GM10847 (cell line): ENCODE measurements around the gene TPRN.
A peak's percentile ranks its signal among the peaks of the same experiment; 100 is the strongest.

Experiments
- POLR2A ChIP-seq: IDR thresholded peaks from 2 replicates; pipeline ENCODE4 v1.6.1; 2011; ENCODE audit not compliant: insufficient read length; ENCODE audit errors: extremely low read depth

TPRN gene, protein sequence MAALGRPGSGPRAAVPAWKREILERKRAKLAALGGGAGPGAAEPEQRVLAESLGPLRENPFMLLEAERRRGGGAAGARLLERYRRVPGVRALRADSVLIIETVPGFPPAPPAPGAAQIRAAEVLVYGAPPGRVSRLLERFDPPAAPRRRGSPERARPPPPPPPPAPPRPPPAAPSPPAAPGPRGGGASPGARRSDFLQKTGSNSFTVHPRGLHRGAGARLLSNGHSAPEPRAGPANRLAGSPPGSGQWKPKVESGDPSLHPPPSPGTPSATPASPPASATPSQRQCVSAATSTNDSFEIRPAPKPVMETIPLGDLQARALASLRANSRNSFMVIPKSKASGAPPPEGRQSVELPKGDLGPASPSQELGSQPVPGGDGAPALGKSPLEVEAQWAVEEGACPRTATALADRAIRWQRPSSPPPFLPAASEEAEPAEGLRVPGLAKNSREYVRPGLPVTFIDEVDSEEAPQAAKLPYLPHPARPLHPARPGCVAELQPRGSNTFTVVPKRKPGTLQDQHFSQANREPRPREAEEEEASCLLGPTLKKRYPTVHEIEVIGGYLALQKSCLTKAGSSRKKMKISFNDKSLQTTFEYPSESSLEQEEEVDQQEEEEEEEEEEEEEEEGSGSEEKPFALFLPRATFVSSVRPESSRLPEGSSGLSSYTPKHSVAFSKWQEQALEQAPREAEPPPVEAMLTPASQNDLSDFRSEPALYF

DNA sequence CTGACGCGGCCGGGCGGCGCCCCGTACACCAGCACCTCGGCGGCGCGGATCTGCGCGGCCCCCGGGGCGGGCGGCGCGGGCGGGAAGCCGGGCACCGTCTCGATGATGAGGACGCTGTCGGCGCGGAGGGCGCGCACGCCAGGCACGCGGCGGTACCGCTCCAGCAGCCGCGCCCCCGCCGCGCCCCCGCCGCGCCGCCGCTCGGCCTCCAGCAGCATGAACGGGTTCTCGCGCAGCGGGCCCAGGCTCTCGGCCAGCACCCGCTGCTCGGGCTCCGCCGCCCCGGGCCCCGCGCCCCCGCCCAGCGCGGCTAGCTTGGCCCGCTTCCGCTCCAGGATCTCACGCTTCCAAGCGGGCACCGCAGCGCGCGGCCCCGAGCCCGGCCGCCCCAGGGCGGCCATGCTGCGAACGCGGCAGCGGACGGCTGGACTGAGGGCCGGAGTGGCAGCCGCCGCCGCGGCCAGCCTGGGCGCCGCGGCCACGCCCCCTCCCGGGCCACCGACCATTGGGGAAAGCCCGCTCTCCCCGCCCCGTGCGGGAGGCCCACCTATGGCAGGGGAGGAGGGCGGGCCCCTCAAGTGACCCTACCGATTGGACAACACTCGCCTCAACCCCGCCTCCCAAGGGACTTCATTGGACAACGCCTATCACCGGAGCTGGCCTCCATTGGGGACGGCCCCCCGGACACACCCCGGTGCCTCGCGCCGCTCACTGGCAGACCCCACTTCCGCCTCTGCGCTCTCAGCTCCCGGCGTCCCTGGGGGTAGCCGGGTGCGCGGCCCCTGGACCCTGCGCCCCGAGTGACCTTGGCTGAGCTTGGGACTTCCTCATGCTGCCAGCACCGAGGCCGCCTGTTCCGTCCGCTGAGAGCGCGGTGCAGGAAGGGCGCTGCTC lies at the start of gene TPRN:
Gene TPRN, minus strand, starts transcription at position 431 of the 894 bp plus-strand sequence. Its CDS starts 30 bp downstream, at position 401.
- peak; percentile 90 for TF ChIP-seq POLR2A

DNA sequence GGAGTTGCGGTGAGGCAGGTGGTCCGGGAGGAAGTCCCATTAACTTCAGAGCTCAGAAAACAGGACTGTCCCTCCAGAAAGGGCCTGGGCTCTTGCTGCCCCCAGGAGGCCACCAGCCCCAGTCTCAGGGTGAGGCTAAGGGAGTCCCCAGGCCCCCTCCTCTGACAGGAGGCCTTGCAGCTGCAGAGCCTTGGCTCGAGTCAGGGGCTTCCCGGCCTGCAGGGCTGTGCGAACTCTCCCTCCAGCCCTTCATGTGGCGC lies 47.3 kb upstream of the TPRN start:
- no peak for TF ChIP-seq POLR2A

DNA sequence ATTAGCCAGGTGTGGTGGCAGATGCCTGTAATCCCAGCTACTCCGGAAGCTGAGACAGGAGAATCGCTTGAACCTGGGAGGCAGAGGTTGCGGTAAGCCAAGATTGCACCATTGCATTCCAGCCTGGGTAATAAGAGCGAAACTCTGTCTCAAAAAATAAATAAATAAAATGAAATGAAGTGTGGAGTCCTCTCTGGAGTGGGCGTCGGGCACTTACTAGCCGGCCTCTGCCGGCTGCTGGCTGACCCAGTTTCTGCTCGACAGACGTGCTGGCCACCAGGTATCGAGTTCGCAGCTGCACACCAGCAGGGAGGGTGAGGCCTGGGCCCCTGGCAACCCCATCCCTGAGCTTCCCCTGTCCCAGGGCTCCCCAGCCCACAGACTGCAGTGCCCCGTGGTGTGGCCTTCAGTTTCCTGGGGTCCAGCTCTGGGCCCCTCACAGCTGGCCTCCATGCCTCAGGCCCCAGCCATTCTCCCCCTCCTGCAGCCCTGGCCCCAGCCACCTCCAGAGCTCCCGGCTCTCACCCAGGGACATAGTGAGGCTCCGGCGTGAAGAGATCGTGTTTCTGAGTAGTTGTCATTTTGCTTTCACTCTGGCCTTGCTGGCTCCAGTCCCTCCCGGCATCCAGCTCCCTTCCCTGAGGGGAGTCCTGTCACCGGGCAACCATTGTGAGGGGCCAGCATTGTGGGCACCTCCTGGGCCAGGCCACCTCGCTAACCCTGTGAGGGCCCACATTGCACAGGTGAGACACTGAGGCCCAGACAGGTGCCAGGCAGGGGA lies 46.8 kb upstream of the TPRN start:
- TF ChIP-seq POLR2A, result no peak

DNA sequence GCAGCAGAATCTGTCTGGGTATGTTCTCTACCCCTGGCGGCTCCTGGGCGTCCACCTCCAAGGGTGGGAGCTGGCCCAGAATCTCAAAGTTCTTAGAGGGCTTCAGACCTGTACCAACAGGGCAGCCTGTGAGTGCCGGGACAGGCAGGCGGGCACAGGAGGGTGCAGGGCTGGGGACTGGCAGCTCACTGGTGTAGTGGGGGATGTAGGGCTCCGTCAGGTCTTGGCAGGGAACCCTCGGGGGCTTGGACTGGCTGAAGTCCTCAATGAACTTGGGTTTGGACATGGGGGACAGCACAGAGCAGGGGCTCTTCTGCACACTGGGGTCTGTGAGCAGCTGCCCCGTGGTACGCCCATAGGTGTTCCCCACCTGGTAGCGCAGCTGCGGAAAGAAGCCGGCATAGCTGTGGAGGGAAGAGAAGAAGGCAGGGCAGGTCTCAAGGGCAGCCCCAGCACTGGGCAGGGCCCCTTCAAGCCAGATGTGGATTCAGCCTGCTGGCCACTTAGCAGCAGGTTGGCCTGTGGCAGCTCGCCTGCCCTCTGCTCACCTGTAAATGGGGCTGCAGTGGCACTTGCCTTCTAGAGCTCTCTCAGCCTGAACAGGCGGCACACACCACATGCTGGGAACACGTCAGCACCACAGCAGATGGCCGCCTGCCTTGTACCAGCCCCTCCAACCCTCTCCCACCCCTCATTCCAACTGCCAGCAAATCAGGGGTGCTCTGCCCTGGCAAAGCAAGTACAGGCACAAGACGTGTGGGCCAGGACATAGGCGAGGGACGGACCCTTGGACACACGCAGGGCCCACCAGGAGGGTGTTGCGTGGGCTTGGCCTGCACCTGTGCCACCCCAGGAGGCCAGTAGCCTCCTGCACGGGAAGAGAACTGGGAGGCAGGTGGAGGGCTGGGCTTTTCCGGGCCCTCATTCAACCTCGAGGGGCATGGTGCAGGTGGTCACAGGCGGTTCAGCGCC lies 45.2 kb upstream of the TPRN start:
- no peak for TF ChIP-seq POLR2A

DNA sequence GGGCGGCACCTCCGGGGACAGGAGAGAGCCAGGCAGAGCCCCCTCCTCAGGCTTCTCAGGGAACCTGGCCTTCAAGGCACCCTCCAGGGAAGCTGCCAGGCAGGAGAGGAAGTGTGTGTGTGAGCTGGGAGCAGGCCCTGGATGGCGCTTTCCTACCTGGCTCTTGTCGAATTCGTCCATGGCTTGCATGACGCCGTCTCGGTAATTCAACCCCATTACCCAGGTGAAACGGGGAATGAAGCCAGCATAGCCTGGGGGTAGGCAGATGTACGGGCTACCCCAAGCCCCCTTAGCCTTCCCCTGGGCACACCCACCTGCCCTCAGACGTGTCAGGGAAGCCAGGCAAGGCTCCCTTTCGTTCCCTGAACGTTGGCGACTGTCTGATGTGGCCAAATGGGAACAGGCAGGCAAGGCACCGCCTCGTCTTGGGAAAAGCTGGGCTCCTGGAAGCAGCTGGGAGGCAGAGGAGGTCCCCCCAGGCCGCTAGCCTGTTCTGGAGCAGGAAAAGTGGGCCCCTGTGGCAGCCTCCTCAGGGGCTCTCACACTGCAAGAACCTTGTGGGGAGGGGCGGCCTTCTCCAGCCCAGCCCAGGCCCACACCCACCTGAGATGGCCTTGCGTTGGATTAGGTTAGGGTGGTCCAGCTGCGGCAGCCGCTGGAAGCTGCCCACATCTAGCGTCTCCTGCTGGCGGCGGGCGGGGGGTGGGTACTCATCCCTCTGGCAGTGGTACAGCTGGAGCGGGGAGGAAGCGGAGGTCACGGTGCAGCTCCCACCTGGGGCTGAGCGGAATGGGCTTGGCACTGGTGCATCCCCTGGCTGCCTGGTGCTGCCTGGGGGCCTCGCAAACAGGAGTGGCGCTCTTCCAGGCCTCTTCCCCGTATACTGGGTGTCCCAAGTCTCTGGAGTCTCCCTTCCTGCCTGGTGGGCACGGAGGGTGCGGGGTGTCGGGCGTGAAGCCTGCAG lies 44.2 kb upstream of the TPRN start:
- TF ChIP-seq POLR2A, result no peak

DNA sequence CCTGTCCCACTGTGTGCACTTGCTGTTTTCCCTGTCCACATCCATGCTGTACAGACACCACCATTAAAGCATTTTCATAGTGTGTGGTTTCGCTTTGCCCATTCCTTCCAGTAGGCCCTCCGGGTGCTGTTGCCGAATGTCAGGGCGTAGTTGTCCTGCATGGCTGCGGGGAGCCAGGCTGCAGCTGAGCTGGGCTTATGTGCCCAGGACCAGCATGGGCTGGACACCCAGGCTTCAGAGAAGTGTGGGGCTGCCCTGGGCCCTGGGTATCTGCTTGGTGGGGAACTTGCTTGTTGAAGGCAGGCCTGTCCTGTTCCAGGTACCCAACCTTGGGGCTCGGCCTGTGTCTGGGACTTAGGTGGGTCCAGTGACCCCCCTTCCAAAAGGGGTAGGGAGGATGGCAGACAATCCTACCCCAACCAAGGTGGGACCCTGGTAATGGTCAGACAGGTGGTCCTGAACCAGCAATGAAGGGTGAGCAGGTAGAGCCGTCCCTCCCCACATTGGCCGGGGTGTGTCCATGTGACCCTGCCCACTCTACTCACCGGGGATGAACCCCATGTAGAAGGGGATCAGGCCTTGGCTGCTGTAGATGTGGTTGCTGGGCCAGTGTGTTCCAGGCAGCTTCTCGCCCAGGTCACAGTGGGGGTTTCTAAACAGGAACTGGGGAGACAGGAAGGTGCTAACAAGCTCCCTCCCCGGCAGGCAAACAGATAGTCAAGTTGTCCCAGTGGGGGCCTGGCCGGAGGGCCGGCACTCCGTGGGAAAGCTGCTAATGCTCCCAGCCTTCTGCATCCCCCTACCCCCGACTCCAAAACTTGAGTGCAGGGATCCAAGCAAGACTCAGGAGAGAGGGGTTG lies 43.3 kb upstream of the TPRN start:
- no peak for TF ChIP-seq POLR2A

DNA sequence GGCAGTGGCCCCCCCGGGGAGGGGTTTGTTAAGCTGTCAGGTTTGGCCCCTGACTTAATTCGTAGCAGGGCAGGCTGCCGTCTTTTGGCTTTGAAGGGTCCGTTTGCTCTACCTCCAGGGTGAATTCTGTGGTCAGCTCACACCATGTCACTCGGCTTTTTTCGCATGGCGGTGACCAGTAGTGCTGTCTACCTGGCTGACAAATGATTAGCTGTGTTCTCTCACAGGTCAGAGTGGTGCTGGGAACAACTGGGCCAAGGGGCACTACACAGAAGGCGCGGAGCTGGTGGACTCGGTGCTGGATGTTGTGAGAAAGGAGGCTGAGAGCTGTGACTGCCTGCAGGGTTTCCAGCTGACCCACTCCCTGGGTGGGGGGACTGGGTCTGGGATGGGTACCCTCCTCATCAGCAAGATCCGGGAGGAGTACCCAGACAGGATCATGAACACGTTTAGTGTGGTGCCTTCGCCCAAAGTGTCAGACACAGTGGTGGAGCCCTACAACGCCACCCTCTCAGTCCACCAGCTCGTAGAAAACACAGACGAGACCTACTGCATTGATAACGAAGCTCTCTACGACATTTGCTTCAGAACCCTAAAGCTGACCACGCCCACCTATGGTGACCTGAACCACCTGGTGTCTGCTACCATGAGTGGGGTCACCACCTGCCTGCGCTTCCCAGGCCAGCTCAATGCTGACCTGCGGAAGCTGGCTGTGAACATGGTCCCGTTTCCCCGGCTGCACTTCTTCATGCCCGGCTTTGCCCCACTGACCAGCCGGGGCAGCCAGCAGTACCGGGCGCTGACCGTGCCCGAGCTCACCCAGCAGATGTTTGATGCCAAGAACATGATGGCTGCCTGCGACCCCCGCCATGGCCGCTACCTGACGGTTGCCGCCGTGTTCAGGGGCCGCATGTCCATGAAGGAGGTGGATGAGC lies 42.0 kb upstream of the TPRN start:
- TF ChIP-seq POLR2A, result no peak

DNA sequence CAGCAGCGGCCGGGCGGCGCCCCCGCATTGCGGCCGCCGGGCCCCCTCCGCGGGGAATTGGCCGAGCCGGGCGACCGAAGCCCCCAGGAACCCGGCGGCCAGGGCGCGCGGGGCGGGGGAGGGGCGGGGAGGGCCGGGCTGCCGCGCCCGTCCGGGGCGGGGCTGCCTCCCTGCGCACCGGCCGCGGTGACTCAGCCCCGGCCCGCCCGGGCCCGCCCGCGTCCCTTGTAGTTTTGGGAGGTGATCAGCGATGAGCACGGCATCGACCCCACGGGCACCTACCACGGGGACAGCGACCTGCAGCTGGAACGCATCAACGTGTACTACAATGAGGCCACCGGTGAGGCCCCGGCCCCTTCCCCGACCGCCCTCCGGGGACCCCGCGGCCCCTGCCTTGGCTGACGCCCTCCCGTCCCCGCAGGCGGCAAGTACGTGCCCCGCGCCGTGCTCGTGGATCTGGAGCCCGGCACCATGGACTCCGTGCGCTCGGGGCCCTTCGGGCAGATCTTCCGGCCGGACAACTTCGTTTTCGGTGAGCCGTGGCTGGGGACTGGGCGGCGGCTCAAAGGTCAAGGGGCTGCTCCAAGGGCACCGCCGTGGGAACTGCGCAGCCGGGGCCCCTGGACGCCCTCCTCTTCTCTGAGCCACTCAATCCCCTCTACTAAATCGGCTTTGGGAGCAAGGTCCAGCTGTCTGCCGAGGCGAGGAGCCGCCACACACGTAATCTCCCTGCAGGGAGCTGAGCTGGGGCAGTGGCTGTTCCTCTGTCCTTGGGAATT lies 41.1 kb upstream of the TPRN start:
- no peak for TF ChIP-seq POLR2A

DNA sequence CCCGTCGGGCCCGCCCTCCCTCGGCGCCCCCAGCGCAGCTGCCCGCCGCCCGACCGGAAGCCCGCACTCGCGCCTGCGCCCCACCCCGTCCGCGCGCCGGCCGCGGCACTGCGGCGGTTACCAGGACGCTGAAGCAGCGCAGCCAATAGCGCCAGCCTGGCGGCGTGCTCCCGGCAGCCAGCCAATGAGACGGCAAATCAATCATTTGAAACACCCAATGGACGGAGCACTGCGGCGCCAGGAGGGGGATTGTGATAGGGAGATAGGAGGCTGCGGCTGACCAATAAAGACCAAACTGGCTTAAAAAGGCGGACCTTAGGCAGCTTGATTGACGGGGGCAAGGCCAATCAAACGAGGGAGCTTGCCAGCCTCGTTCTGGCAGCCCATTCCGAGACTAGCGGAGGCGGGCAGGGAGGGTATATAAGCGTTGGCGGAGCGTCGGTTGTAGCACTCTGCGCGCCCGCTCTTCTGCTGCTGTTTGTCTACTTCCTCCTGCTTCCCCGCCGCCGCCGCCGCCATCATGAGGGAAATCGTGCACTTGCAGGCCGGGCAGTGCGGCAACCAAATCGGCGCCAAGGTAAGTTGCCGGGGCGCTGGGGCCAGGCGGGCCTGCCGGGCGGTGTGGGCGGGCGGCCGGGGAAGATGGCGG lies 40.4 kb upstream of the TPRN start, which contains the start of gene TUBB4B:
Gene TUBB4B, plus strand, starts transcription at position 447 of the 649 bp plus-strand sequence. Its CDS starts 74 bp downstream, at position 521.
- TF ChIP-seq POLR2A, result peak; percentile 100
